Left ventricle myocardium inferior (tissue), 1 donor: ENCODE results near the gene SULT4A1. TPM values are rescaled to one million over a fixed set of nuclear protein-coding genes. Genes with fewer than 3 reads are reported as not detected.

Experiments
- DNase-seq: peaks from one replicate; pipeline ENCODE4 v3.0.0-alpha.2; 2020
- H3K27ac ChIP-seq: fragments of 200-600 bp; replicated peaks from 2 replicates; pipeline ENCODE4 v1.8.0; 2021
- H3K27me3 ChIP-seq: fragments of 200-600 bp; 2 replicates; pipeline ENCODE4 v1.8.0; 2021; ENCODE audit warnings: low read depth
- H3K36me3 ChIP-seq: fragments of 200-600 bp; 2 replicates; pipeline ENCODE4 v1.8.0; 2021
- H3K4me1 ChIP-seq: fragments of 200-600 bp; 2 replicates; pipeline ENCODE4 v1.8.0; 2021
- H3K4me3 ChIP-seq: fragments of 200-600 bp; 2 replicates; pipeline ENCODE4 v1.8.0; 2021; ENCODE audit warnings: mild to moderate bottlenecking, moderate library complexity
- H3K9me3 ChIP-seq: fragments of 200-600 bp; replicated peaks from 2 replicates; pipeline ENCODE4 v1.8.0; 2021
- CTCF ChIP-seq: fragments of 200-600 bp; IDR thresholded peaks from 2 replicates; pipeline ENCODE4 v1.8.0; 2021; ENCODE audit warnings: antibody characterized with exemption, mild to moderate bottlenecking, borderline replicate concordance
- intact Hi-C: fragments of 100-400 bp; cut with micrococcal nuclease; formaldehyde crosslinking; loops from one replicate; pipeline ENCODE4 v1.11.0; 2022
- total RNA-seq: library from RNA; stranded (reverse); fragmentation: NEBNext Ultra II Directional; extraction: Animal tissue kit (Norgen Biotek cat#: 25700); gene quantifications from one replicate; pipeline ENCODE4 v1.2.1, GENCODE V29; 2021
- donor health status: DM: no; HTN: yes; CAD: no; lungs with severe emphysema.

The SULT4A1 gene
- total RNA-seq, 1 donor from 2014 or later, result 0.08 TPM

- H3K27ac ChIP-seq, result no peak overlapping the region
- no peaks in the 10 kb centered on the region for H3K9me3 ChIP-seq
- H3K4me3 ChIP-seq, result no peak overlapping the region
- peaks cover 16% of the 10 kb centered on the region for H3K27me3 ChIP-seq
- DNase-seq, result no peak
- intact Hi-C loops, result no loop called here
- TF ChIP-seq CTCF, result no peak
- H3K36me3 ChIP-seq, result no peaks in the 10 kb centered on the region
- H3K4me1 ChIP-seq, result peaks cover 4% of the 10 kb centered on the region
These were observed 18.4 kb downstream of the SULT4A1 start for GRCh38 chr22:43843783-43844530.

- Histone ChIP-seq H3K4me1 (no peaks in the 10 kb centered on the region), H3K9me3 (no peaks in the 10 kb centered on the region), H3K36me3 (no peaks in the 10 kb centered on the region), H3K27ac (no peak overlapping the region), H3K4me3 (no peak overlapping the region), H3K27me3 (peaks cover 11% of the 10 kb centered on the region)
- no peak for TF ChIP-seq CTCF
- DNase-seq, result no peak
- intact Hi-C loops, result no loop called here
These were observed 20.6 kb downstream of the SULT4A1 start for GRCh38 chr22:43841742-43842141.

- DNase-seq, result no peak
- H3K4me1 ChIP-seq, result no peaks in the 10 kb centered on the region
- H3K4me3 ChIP-seq, result no peak overlapping the region
- intact Hi-C loops, result no loop called here
- H3K27ac ChIP-seq, result no peak overlapping the region
- H3K27me3 ChIP-seq, result peaks cover 11% of the 10 kb centered on the region
- H3K9me3 ChIP-seq, result no peaks in the 10 kb centered on the region
- no peaks in the 10 kb centered on the region for H3K36me3 ChIP-seq
- TF ChIP-seq CTCF, result no peak
These were observed 21.5 kb downstream of the SULT4A1 start for GRCh38 chr22:43840851-43841250.

- DNase-seq, result no peak
- H3K4me1 ChIP-seq, result no peaks in the 10 kb centered on the region
- H3K27me3 ChIP-seq, result peaks cover 11% of the 10 kb centered on the region
- no peak for TF ChIP-seq CTCF
- intact Hi-C loops, result no loop called here
- H3K27ac ChIP-seq, result no peak overlapping the region
- H3K4me3 ChIP-seq, result no peak overlapping the region
- H3K9me3 ChIP-seq, result no peaks in the 10 kb centered on the region
- no peaks in the 10 kb centered on the region for H3K36me3 ChIP-seq
These were observed 21.9 kb downstream of the SULT4A1 start for GRCh38 chr22:43840431-43840830.

- intact Hi-C loops, result no loop called here
- Histone ChIP-seq H3K27me3 (peaks cover 11% of the 10 kb centered on the region), H3K9me3 (no peaks in the 10 kb centered on the region), H3K4me1 (no peaks in the 10 kb centered on the region), H3K27ac (no peak overlapping the region), H3K4me3 (no peak overlapping the region), H3K36me3 (no peaks in the 10 kb centered on the region)
- DNase-seq, result no peak
- TF ChIP-seq CTCF, result no peak
These were observed 22.5 kb downstream of the SULT4A1 start for GRCh38 chr22:43839781-43840180.
